ENCODE results near the gene MCF2L2.
"Not testable (repeated sequence)": the region's sequence is repeated elsewhere in the genome, so short reads cannot be mapped to it uniquely, and the experiment has no call there.

The MCF2L2 gene

DNA sequence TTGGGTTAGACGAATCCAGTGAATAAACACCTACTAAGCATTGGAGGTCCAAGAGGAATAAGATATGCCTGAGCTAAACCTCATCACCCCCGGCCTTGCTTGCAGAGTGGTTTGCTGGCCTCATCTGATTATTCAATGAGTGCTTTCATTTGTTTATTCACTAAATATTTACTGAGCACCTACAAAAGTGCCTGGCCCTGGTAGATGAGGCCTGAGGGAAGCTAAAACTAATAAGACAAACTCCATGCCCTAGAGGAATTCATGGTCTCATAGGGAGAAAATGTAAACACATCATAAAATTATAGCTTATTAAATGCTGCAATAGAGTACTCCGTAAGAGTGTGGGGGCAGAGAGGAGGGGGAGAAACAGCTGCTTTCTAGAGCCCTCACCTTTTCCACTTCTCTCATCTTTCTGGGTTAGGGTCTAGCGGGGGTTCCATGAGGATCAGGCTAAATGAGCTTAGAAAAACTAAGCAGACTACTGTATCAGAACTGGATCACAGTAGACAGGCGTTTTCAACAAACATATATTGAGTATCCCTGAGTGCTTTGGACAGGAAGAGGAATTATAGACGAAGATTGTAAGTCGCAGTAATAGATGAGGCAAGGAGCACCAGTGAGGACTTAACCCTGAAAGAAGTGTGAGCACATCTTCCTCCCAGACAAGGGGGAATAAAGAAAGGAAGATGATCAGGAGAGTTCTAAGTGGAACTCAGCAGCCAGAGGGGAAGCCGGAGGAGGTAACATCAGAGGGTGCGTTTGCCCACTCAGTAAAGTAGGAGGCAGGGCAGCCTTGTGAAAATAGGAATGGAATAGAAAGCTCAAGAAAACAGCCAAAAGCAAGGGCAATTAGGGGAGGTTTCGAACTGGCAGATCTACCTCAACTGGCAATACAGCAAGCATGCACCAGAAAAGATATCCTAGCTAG is 234.4 kb downstream of the MCF2L2 start:
- DNase-seq = no peak

DNA sequence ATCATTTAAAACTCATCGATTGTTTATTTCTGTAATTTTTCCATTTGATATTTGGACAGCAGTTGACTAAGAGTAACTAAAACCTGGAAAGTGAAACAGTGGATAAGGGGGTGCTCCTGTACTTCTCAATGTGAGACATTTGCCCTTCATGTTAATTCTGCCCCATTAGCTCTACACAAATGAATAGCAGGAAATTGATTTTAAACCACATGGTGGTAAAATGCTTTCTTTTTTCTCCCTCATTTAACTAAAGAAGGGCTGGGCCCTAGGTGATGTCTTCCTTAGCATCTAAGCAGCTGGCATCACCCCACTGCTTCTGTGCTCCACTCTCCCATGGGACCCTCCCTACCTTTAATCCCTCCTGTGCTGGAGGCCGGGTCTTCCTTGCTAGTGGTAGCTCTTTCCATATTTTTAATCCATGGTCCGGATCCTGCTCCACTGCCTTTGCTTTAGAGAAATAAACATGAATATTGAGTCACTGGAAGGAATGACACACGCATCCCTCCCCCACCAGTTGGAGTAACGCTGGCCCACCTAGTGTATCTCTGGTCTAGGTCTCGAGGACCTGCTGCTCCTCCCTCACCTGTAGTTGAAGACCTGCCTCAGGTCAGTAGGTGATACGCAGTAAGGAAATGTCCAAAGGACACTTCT is 235.6 kb downstream of the MCF2L2 start:
- DNase-seq = no peak

DNA sequence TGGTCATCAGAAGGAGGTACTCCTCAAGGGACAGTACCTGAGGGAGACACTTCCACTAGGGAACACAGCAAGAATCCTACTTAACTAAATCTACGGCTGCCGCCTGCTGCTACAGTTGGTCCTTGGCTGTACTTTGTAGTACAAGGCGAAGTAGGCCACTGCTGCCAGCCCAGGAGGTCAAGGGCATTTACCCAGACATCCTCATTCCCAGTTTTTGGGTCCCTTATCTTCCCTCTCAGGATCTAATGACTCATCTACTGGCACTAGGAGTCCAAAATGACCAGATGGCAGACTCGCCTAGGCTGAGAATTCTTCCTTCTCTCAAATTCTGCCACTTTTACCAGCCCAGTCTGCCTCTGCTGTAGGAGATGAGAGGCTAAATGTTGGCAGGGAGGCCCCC is 238.8 kb downstream of the MCF2L2 start:
- DNase-seq = no peak

GRCh38 chr3:183188895-183189462 is 239.4 kb downstream of the MCF2L2 start:
- DNase-seq = no peak

DNA sequence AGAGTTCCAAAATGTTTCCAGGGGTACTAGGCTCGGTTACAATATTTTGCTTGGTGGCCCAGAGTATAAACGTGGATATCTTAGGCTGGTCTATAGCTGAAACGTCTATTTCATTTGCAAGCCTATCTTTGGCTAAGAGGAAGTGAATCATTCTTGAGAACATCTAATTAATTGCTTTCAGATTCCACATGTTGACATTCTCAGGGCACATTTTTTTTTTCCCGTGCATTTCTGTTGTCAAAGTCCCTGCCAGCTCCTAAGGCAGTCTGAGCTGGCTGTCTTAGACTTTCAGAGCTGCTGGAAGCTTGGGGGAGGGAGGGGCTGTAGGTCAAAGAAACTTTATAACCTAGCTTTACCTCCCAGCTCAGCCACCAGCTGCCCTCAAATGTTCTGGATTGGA is 242.7 kb downstream of the MCF2L2 start:
- DNase-seq = no peak

DNA sequence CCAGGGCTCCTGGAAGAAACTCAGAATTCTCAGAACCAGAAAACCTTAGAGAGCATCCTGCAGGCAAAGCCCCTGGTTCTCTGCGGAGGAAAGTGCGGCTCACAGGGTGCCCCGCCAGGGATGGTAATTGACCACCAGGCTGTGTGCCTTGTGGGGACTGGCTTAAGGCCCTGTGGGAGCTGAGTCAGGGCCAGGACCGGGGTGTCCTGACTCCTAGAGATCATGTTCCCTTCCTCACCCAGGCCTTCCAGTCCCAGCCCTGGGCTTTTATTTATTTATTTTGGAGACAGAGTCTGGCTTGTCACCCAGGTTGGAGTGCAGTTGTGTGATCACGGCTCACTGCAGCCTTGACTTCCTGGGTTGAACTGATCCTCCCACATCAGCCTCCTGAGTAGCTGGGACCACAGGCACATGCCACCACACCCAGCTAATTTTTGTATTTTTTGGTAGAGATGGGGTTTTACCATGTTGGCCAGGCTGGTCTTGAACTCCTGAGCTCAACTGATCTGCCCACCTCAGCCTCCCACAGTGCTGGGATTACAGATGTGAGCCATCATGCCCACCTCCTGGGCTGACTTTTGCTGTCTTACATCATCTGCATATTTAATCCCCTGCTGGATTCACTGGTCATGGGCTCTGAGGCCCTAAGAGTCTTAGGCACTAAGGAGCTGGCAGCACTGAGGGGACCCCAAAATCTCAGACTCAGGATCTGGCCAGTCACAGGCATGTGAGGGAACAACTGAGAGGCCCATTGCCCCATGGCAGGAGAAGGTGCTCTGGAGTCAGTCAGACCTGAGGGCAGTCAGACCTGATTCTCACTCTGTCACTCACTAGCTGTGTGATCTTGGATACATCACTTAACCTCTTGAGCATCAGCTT is 245.4 kb downstream of the MCF2L2 start:
- DNase-seq = no peak

- DNase-seq = no peak
Observed at GRCh38 chr3:183182073-183182472, 246.3 kb downstream of the MCF2L2 start.

DNA sequence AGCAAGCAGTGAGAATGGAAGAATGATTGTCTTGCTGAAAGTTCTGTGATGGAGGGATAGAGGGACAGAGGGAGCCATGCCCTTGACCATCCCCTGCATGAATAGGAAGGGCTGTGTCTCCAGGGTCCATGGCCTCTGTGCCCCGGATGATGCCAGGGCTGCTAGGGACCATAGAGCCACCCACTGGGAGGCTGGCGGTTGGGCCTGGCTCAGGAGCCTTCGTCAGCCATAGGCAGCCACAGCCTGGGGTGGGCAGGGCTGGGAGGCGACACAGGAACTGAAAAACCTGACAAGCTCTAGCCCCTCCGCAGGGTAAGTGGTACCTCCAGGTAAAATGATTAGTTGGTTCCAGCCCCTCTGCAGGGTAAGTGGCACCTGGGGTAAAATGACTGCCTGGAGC is 246.8 kb downstream of the MCF2L2 start:
- DNase-seq = no peak

DNA sequence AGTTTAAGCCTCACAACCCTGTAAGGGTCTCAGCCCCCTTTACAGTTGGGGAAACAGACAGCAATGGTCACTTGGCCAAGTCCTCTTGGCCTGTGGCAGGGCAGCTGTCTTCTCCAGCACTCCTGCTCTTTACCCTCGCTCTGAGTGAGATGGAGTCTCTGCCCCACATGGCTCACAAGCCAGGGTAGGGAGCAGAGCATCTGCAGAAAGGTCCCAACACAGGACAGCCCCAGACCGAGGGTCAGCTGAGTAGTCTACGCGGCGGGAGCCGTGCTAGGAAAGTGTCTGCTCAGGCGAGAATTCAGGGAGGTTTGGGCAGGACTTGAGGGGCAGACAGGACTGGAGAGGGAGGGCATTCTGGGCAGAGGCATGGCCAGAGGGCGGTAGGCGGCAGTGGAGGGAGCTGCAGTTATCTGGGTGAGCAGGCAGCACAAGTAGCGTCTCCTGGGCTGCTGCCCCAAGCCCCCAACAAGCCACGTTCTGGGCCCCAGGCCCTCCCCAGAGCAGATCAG is 247.6 kb downstream of the MCF2L2 start:
- no peak for DNase-seq

GRCh38 chr3:183180110-183180783 is 248.2 kb downstream of the MCF2L2 start:
- no peak for DNase-seq

DNA sequence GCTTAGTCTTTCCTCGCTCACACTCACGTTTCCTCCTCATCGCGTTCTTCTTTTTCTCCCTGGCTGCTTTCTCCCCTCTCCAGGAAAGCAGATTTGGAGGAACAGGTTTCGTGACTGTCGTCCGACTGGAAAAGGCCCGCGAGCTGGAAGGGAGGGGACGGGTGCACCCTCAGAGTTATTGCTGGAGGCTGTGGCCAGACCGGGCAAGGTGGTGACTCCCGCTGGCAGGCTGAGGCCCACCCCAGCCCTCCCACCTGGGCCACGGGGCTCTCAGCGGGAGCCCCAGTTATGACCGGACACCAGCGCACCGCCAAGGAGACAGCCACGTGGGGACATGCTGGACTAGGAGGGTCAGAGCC is 248.9 kb downstream of the MCF2L2 start:
- DNase-seq = not testable (repeated sequence)

DNA sequence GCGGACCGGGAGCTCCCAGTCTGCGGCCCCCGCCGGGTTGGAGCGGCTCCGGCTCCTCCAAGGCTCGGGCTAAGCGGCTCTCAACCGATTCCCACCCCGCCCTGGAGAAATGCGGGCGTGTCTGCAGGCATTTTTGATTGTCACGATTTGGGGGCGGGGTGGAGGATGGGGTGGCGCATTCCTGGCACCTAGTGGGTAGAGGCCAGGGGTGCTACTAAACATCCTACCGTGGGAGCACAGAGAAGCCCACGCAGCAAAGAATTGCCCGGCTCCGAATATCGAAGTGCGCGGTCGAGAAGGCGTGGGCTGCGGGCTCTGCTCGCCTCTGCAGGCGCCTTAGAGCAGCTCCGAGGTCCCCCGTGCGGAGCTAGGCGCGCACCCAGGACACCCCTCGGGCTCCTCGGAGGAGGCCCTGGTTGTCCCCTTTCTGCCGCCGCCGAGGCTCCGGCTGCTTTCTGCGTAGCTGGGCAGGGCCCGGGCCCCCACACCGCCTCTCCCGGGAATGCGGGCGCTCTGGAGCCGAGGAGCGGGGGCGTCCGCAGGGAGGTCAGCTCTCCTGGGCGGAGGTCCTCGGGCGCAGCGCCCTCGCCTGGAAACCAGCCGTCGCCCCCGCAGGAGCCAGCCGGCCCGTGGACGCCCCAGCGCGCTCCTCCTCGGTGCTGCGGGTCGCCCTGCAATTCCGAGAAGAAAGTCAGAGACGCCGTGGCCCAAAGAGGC is 249.4 kb downstream of the MCF2L2 start:
- DNase-seq = peak; percentile 13

- no peak for DNase-seq
Observed at GRCh38 chr3:183178512-183178832, 249.9 kb downstream of the MCF2L2 start.

- DNase-seq = no peak
Observed at GRCh38 chr3:183172051-183172639, 256.3 kb downstream of the MCF2L2 start.

DNA sequence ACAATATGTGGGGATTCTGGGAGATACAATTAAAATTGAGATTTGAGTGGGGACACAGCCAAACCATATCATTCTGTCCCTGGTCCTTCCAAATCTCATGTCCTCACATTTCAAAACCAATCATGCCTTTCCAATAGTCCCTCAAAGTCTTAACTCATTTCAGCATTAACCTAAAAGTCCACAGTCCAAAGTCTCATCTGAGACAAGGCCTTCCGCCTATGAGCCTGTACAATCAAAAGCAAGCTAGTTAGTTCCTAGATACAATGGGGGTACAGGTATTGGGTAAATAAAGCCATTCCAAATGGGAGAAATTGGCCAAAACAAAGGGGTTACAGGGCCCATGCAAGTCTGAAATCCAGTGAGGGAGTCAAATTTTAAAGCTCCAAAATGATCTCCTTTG is 260.4 kb downstream of the MCF2L2 start:
- not testable (repeated sequence) for DNase-seq

DNA sequence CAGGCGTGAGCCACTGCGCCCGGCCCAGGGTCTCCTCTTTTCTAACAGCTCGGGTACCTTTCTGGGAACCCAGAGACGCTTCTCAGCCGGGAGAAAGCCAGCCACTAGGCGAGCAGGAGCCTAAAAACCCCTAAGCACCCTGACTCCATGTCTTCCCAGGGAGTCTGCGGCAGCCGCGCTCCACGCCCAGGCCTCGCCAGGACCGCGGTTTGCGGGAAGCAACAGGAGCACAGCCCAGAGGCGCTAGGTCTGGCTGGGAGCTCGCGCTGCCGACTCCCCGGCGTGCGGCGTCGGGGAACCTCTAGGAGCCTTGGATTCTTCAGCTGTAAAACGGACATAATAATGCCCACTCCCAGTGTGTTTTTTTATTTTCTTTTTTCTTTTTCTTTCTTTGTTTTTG is 264.9 kb downstream of the MCF2L2 start:
- DNase-seq = no peak

DNA sequence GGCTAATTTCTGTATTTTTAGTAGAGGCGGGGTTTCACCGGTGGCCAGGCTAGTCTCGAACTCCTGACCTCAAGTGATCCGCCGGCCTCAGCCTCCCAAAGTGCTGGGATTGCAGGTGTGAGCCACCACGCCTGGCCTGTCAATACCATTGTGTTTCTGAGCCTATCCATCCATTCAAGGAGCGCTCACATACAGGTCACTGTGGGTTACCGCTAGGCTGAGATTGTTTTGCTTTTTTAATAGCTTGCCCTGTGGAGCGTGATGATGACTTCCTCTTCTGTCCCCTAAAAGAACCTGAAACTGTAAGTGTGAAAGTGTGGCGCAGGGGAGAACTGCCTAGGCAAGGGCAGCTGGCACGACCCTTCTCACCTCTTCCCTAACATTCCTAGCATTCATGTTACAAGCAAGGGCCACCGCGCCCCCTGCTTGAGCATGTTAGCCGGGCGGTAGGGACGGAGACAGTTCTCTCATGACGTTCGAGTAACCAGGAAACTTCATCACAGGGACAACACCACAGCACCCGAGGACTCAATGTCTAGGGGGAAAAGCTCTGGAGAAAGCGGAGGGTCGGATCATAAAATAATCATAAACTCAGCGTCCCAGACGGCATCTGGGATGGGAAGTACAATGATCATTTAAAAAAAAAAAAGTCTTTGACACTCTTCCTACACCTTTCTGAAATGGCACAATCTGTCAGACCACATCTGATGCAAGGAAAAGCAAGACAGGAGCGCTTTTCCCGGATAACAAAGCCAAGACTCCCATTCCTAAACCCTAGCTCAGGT is 266.7 kb downstream of the MCF2L2 start:
- DNase-seq = no peak

DNA sequence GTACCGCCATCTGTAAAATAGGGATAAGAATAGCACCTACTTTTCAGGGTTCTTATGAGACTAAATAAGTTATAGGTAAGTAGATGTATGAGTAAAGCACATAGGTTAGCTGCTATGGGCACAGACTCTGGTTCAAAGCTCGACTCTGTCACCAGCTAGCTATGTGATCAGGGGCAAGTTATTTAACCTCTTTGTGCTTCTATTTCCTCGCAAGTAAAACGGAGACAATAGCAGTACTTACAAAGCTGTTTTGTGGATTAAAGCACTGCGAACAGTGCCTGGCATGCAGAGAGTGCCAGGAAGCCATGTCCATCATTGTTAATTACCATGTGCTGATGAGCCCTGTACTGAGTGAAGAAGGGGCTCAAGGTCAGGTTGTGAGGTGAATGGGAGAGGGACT is 267.8 kb downstream of the MCF2L2 start:
- DNase-seq = no peak

DNA sequence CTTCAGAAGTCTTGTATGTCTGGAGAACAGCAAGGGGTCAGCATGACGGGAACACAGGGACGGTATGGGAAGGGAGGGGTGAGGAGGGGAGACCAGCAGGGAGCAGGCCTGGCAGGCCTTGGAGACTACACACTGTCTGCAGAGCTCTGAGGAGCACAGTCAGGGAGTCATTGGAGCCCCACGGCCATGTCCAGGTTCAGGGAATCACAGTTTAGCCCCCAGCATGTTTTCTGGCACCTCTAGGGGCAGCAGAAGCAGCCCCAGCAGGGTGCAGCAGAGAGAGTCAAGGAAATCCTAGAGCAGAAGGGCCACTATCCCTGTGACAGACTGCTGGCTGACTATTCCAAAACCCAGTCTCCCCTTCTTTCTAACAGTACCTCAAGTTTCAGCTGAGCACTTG is 269.1 kb downstream of the MCF2L2 start:
- DNase-seq = no peak

GRCh38 chr3:183158551-183159006 is 269.8 kb downstream of the MCF2L2 start:
- no peak for DNase-seq
